ENCODE data around the gene CROCC.

Gene CROCC

DNA sequence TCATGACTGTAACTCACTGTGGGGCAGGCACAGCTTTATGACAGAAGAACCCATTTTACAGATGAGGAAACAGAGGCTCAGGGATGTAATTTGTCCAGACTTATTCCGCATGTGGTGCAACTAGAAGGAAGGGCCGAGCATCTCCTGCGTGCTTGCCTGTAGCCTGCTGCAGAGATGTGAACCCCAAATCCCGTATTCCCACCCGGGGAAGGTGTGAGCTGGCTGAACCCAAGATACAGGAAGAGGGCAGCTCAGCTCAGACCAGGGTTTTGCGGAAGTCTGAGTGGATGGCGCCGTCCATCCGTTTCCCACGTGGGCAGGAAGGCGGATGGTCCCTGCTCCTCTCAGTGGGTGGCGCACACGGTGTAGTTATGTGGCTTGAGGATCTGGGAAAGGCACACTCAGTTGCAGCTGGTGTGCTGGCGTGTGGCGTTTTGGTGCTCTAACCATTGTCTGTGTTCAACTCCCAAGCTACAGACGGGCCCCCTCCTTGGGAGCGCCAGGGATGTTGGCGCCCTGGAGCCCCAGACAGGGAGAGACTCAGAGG, 1.2 kb downstream of the CROCC start:
- H3K9me3 ChIP-seq (ENCODE audit: insufficient read depth, low read depth, low read length), result peaks cover 2% of the 10 kb centered on the region
- H3K27ac ChIP-seq (ENCODE audit: low read depth, low read length), result no peak overlapping the region
- no peak overlapping the region for H3K23ac ChIP-seq (ENCODE audit: low read length)
- H3K4ac ChIP-seq (ENCODE audit: low read depth, low read length), result no peak overlapping the region
- H3K27me3 ChIP-seq (ENCODE audit: insufficient read depth, low read length), result no peaks in the 10 kb centered on the region
- no peak overlapping the region for H2AK5ac ChIP-seq (ENCODE audit: low read length)
- no peak overlapping the region for H2BK5ac ChIP-seq (ENCODE audit: low read depth, low read length, poor library complexity)
- H3K4me2 ChIP-seq (ENCODE audit: low read length), result no peak overlapping the region
- H3K79me1 ChIP-seq (ENCODE audit: low read length), result no peaks in the 10 kb centered on the region
- H2BK120ac ChIP-seq (ENCODE audit: insufficient read depth, low read length, poor library complexity), result no peak overlapping the region
- peaks cover 0 to 7% of the 10 kb centered on the region in 2 experiments for H3K4me1 ChIP-seq (ENCODE audit: control insufficient read depth in 1 of 2, insufficient read depth in 2 of 2, low read length in 2 of 2)
- no peak overlapping the region for H2BK12ac ChIP-seq (ENCODE audit: low read length)
- no peaks in the 10 kb centered on the region for H3K79me2 ChIP-seq (ENCODE audit: control insufficient read depth, insufficient read depth, low read length, poor library complexity)
- no peak overlapping the region for H3K14ac ChIP-seq (ENCODE audit: low read length)
- no CpG with 5 or more reads among the region's 18 CpGs for WGBS (ENCODE audit: extremely low coverage, insufficient coverage, insufficient read length)
- H2AFZ ChIP-seq (ENCODE audit: insufficient read depth, low read length, poor library complexity), result no peak overlapping the region
- H3K9ac ChIP-seq (ENCODE audit: low read length), result no peak overlapping the region
- no peak for DNase-seq
- no peak overlapping the region for H3K18ac ChIP-seq (ENCODE audit: low read length)
- H3K36me3 ChIP-seq (ENCODE audit: control insufficient read depth in 1 of 2, insufficient read depth in 2 of 2, low read length in 2 of 2), result no peaks in the 10 kb centered on the region
- H4K12ac ChIP-seq (ENCODE audit: low read depth, low read length), result no peak overlapping the region
- no peak overlapping the region for H4K8ac ChIP-seq (ENCODE audit: low read depth, low read length)
- H4K91ac ChIP-seq (ENCODE audit: low read depth, low read length), result no peak overlapping the region
- H3K4me3 ChIP-seq (ENCODE audit: low read depth, low read length), result no peak overlapping the region

DNA sequence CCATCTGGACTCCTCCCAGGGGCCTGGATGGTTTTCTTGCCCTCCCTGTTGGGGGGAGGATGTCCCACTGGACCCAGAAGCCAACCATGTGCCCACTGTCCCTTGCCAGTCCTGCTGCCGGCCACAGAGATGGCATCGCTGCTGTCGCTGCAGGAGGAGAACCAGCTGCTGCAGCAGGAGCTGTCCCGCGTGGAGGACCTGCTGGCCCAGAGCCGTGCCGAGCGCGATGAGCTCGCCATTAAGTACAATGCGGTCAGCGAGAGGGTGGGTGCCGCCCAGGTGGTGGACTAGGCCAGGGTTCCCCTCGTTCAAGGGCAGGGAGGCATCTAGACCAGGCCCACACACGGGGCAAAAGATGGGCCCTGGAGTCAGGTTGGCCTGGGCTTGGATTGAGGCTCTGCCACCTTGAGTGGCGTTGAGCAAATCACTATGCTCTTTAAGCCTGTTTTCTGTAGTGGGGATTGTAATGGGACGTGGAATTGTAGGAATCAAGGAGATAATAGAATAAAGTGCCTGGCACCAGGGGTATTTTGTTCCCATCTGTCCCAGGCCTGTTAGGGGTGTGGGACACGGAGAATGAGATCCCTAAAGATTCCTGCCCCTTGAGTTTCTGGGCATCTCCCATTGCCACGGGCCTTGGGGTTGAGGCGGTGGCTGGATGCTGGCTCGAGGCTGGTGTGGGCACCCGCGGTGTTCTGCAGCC, 2.6 kb downstream of the CROCC start:
- Histone ChIP-seq H3K14ac (ENCODE audit: low read length) (no peak overlapping the region), H3K18ac (ENCODE audit: low read length) (no peak overlapping the region), H3K4me2 (ENCODE audit: low read length) (no peak overlapping the region), H3K79me1 (ENCODE audit: low read length) (no peaks in the 10 kb centered on the region), H3K36me3 (ENCODE audit: control insufficient read depth in 1 of 2, insufficient read depth in 2 of 2, low read length in 2 of 2) (no peaks in the 10 kb centered on the region), H2BK12ac (ENCODE audit: low read length) (no peak overlapping the region), H4K12ac (ENCODE audit: low read depth, low read length) (no peak overlapping the region), H2BK5ac (ENCODE audit: low read depth, low read length, poor library complexity) (no peak overlapping the region), H4K91ac (ENCODE audit: low read depth, low read length) (no peak overlapping the region), H3K4me3 (ENCODE audit: low read depth, low read length) (no peak overlapping the region), H3K9ac (ENCODE audit: low read length) (no peak overlapping the region), H2AK5ac (ENCODE audit: low read length) (no peak overlapping the region), H4K8ac (ENCODE audit: low read depth, low read length) (no peak overlapping the region), H3K79me2 (ENCODE audit: control insufficient read depth, insufficient read depth, low read length, poor library complexity) (no peaks in the 10 kb centered on the region), H3K9me3 (ENCODE audit: insufficient read depth, low read depth, low read length) (peaks cover 5% of the 10 kb centered on the region), H3K27ac (ENCODE audit: low read depth, low read length) (no peak overlapping the region), H3K4me1 (ENCODE audit: control insufficient read depth in 1 of 2, insufficient read depth in 2 of 2, low read length in 2 of 2) (peaks cover 0 to 7% of the 10 kb centered on the region in 2 experiments), H2AFZ (ENCODE audit: insufficient read depth, low read length, poor library complexity) (no peak overlapping the region), H3K27me3 (ENCODE audit: insufficient read depth, low read length) (no peaks in the 10 kb centered on the region), H3K4ac (ENCODE audit: low read depth, low read length) (no peak overlapping the region), H3K23ac (ENCODE audit: low read length) (no peak overlapping the region), H2BK120ac (ENCODE audit: insufficient read depth, low read length, poor library complexity) (no peak overlapping the region)
- no CpG with 5 or more reads among the region's 23 CpGs for WGBS (ENCODE audit: extremely low coverage, insufficient coverage, insufficient read length)
- DNase-seq, result no peak

DNA sequence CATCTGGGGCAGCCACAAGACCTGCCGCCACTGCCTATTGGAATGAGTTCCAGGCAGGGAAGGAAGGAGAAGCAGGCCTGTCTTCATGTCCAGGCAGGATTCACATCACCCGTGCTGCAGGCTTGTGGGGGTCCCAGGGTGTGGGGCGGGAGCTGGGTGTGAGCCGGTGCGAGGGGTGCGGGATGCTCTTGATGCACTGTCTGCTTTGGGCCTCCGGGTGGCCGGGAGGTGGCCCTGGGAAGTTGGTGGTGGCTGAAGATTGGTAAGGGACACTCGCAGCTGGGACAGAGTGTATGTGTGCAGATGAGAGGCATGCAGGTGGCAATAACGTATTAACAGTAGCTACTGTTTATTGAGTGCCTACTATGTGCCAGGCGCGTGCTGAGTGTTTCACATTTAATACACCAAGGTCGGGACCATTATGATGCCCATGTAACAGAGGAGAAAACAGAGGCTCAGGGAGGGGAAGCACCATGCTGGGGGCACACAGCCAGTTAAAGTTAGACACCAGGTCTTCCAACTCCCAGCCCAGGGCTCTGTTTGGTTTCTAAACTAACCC, 3.3 kb downstream of the CROCC start:
- no peaks in the 10 kb centered on the region for H3K36me3 ChIP-seq (ENCODE audit: control insufficient read depth in 1 of 2, insufficient read depth in 2 of 2, low read length in 2 of 2)
- H3K4ac ChIP-seq (ENCODE audit: low read depth, low read length), result no peak overlapping the region
- no CpG with 5 or more reads among the region's 13 CpGs for WGBS (ENCODE audit: extremely low coverage, insufficient coverage, insufficient read length)
- H2AFZ ChIP-seq (ENCODE audit: insufficient read depth, low read length, poor library complexity), result no peak overlapping the region
- H2AK5ac ChIP-seq (ENCODE audit: low read length), result no peak overlapping the region
- no peak overlapping the region for H3K14ac ChIP-seq (ENCODE audit: low read length)
- H3K18ac ChIP-seq (ENCODE audit: low read length), result no peak overlapping the region
- H3K4me3 ChIP-seq (ENCODE audit: low read depth, low read length), result no peak overlapping the region
- no peak overlapping the region for H4K12ac ChIP-seq (ENCODE audit: low read depth, low read length)
- no peak overlapping the region for H2BK120ac ChIP-seq (ENCODE audit: insufficient read depth, low read length, poor library complexity)
- H3K23ac ChIP-seq (ENCODE audit: low read length), result no peak overlapping the region
- H3K4me2 ChIP-seq (ENCODE audit: low read length), result no peak overlapping the region
- no peak overlapping the region for H4K8ac ChIP-seq (ENCODE audit: low read depth, low read length)
- H3K9me3 ChIP-seq (ENCODE audit: insufficient read depth, low read depth, low read length), result peaks cover 5% of the 10 kb centered on the region
- H3K9ac ChIP-seq (ENCODE audit: low read length), result no peak overlapping the region
- H3K79me1 ChIP-seq (ENCODE audit: low read length), result no peaks in the 10 kb centered on the region
- no peaks in the 10 kb centered on the region for H3K79me2 ChIP-seq (ENCODE audit: control insufficient read depth, insufficient read depth, low read length, poor library complexity)
- H4K91ac ChIP-seq (ENCODE audit: low read depth, low read length), result no peak overlapping the region
- no peaks in the 10 kb centered on the region for H3K27me3 ChIP-seq (ENCODE audit: insufficient read depth, low read length)
- no peak overlapping the region for H3K27ac ChIP-seq (ENCODE audit: low read depth, low read length)
- peaks cover 0 to 7% of the 10 kb centered on the region in 2 experiments for H3K4me1 ChIP-seq (ENCODE audit: control insufficient read depth in 1 of 2, insufficient read depth in 2 of 2, low read length in 2 of 2)
- no peak for DNase-seq
- H2BK5ac ChIP-seq (ENCODE audit: low read depth, low read length, poor library complexity), result no peak overlapping the region
- H2BK12ac ChIP-seq (ENCODE audit: low read length), result no peak overlapping the region

DNA sequence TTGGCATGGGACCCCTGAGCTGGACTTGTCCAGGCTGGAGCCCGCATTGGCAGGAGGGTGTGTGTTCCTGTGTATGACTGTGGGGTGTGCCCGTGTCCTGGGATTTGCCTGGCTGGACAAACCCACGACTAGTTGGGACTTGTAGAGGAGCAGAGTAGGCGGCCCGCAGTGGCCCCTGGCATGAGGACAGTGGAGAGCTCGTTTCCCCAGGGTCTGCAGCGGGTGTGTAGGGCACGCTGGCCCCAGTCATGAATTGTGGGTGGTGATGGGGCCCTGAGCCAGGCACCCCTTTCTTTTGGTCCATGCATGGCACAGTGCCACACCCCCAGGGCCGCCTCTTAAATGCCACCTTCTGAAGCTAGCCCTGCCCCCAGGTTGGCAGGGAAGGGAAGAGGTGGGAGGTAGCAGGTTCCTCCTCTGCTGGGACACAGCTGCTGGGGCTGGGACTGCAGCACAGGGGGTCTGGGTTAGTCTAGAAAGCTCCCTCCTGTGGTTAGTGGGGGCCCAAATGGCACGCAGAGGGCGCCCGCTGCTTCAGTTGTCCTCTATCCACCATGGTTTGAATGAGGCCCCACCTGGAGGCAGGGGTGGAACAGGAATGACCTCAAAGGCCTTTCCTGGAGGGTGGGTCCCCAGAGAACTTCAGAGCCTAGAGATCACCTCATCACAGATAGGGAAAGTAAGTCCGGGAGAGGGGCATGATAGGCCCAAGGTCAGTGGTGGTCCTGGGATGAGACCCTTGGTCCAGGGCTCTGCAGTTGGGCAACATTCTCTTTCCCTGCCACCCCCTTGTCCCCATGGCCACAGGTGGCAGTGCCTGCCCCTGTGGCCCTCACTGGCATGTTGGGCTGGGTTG, 4.1 kb downstream of the CROCC start:
- H2BK120ac ChIP-seq (ENCODE audit: insufficient read depth, low read length, poor library complexity), result no peak overlapping the region
- WGBS (ENCODE audit: extremely low coverage, insufficient coverage, insufficient read length), result no CpG with 5 or more reads among the region's 13 CpGs
- no peak overlapping the region for H2BK12ac ChIP-seq (ENCODE audit: low read length)

More for the DNA sequence above, 4.1 kb downstream of the CROCC start:
- Histone ChIP-seq H2BK5ac (ENCODE audit: low read depth, low read length, poor library complexity) (no peak overlapping the region), H4K8ac (ENCODE audit: low read depth, low read length) (no peak overlapping the region), H3K9me3 (ENCODE audit: insufficient read depth, low read depth, low read length) (peaks cover 5% of the 10 kb centered on the region), H3K79me2 (ENCODE audit: control insufficient read depth, insufficient read depth, low read length, poor library complexity) (no peaks in the 10 kb centered on the region), H2AFZ (ENCODE audit: insufficient read depth, low read length, poor library complexity) (no peak overlapping the region), H3K36me3 (ENCODE audit: control insufficient read depth in 1 of 2, insufficient read depth in 2 of 2, low read length in 2 of 2) (peaks cover 0 to 2% of the 10 kb centered on the region in 2 experiments), H3K9ac (ENCODE audit: low read length) (no peak overlapping the region), H3K4me2 (ENCODE audit: low read length) (no peak overlapping the region), H3K4me3 (ENCODE audit: low read depth, low read length) (no peak overlapping the region), H3K4ac (ENCODE audit: low read depth, low read length) (no peak overlapping the region), H3K18ac (ENCODE audit: low read length) (no peak overlapping the region), H3K27me3 (ENCODE audit: insufficient read depth, low read length) (no peaks in the 10 kb centered on the region), H3K4me1 (ENCODE audit: control insufficient read depth in 1 of 2, insufficient read depth in 2 of 2, low read length in 2 of 2) (peaks cover 0 to 7% of the 10 kb centered on the region in 2 experiments), H4K12ac (ENCODE audit: low read depth, low read length) (no peak overlapping the region), H3K27ac (ENCODE audit: low read depth, low read length) (no peak overlapping the region), H4K91ac (ENCODE audit: low read depth, low read length) (no peak overlapping the region), H3K14ac (ENCODE audit: low read length) (no peak overlapping the region), H3K79me1 (ENCODE audit: low read length) (no peaks in the 10 kb centered on the region), H2AK5ac (ENCODE audit: low read length) (no peak overlapping the region), H3K23ac (ENCODE audit: low read length) (no peak overlapping the region)
- no peak for DNase-seq

All from trophoblast cell (in vitro differentiated cells and primary cell).